ENCODE results near the gene ZBTB20.

The ZBTB20 gene

GRCh38 chr3:114718898-114719210 lies 428.2 kb downstream of the ZBTB20 start:
- H3K4me3 ChIP-seq (ENCODE audit: low read depth, low read length): no peak overlapping the region
- no peak for TF ChIP-seq CTCF (IDR thresholded peaks at IDR 0.05; ENCODE audit: low read depth, low read length, missing control alignments)
- DNase-seq (ENCODE audit: low read depth): no peak

- H3K4me3 ChIP-seq (ENCODE audit: low read depth, low read length): no peak overlapping the region
- no peak for TF ChIP-seq CTCF (IDR thresholded peaks at IDR 0.05; ENCODE audit: low read depth, low read length, missing control alignments)
- no peak for DNase-seq (ENCODE audit: low read depth)
These were observed 428.8 kb downstream of the ZBTB20 start for GRCh38 chr3:114718071-114718897.

GRCh38 chr3:114716916-114717315 lies 430.2 kb downstream of the ZBTB20 start:
- no peak for DNase-seq (ENCODE audit: low read depth)
- no peak for TF ChIP-seq CTCF (IDR thresholded peaks at IDR 0.05; ENCODE audit: low read depth, low read length, missing control alignments)
- H3K4me3 ChIP-seq (ENCODE audit: low read depth, low read length): no peak overlapping the region

GRCh38 chr3:114716126-114716525 lies 431.0 kb downstream of the ZBTB20 start:
- TF ChIP-seq CTCF (IDR thresholded peaks at IDR 0.05; ENCODE audit: low read depth, low read length, missing control alignments): no peak
- DNase-seq (ENCODE audit: low read depth): no peak
- H3K4me3 ChIP-seq (ENCODE audit: low read depth, low read length): no peak overlapping the region

- no peak for DNase-seq (ENCODE audit: low read depth)
- TF ChIP-seq CTCF (IDR thresholded peaks at IDR 0.05; ENCODE audit: low read depth, low read length, missing control alignments): no peak
- H3K4me3 ChIP-seq (ENCODE audit: low read depth, low read length): no peak overlapping the region
These were observed 432.1 kb downstream of the ZBTB20 start for GRCh38 chr3:114714957-114715460.

GRCh38 chr3:114714237-114714636 lies 432.9 kb downstream of the ZBTB20 start:
- no peak overlapping the region for H3K4me3 ChIP-seq (ENCODE audit: low read depth, low read length)
- no peak for TF ChIP-seq CTCF (IDR thresholded peaks at IDR 0.05; ENCODE audit: low read depth, low read length, missing control alignments)
- no peak for DNase-seq (ENCODE audit: low read depth)

Data from GM12864 (cell line).